Measurements from ENCODE around the gene ZNF385A.

ZNF385A gene

DNA sequence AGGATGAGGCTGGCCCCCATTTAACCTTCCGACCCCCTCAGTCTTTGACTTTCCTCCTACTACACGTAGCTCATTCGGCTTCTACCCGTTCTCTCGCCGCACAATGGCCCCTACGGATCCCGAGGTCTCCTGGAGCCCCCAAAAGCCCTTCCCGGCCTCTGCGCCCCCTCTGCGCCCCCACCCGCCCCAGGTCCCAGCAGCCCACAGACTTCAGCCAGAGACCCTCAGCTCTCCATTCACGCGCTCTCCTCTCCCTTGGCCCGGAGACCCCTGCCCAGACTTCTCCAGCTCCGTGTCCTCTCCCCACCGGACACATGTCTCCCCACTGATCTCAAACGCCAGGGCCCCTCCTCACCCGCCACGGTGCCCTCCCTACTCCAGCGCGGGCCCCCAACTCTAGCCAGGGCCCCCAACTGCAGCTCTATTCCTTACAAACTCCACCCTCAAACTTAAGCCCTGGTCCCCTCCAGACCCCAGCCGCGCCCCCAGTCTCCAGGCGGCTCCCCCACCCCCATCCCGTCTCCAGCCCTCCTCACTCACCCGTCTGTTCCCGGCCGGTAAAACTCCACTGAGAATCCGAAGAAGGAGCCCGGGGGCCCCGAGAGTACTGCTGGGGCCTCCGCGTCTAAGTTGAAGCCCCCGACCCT, 34.0 kb upstream of the ZNF385A start:
- Histone ChIP-seq H3K9me2 (replicated peaks; ENCODE audit: control insufficient read depth, low read length) (no peaks in the 10 kb centered on the region), H3K4me1 (ENCODE audit: control insufficient read depth, low read length) (peaks cover 3% of the 10 kb centered on the region), H3K4me3 (ENCODE audit: low read length) (no peak overlapping the region), H3K36me3 (ENCODE audit: control insufficient read depth, low read length) (no peaks in the 10 kb centered on the region), H3K27me3 (ENCODE audit: control insufficient read depth, low read length) (peaks cover 76% of the 10 kb centered on the region), H3K4me2 (ENCODE audit: low read length) (no peak overlapping the region), H4K20me1 (ENCODE audit: control insufficient read depth, insufficient read depth, low read depth, low read length) (no peaks in the 10 kb centered on the region), H3K27ac (ENCODE audit: low read depth, low read length) (no peak overlapping the region), H3K79me2 (ENCODE audit: control insufficient read depth, low read length) (no peaks in the 10 kb centered on the region), H3F3A (ENCODE audit: control insufficient read depth, insufficient read depth) (no peaks in the 10 kb centered on the region), H3K9me3 (ENCODE audit: control insufficient read depth, insufficient read depth, low read length) (no peaks in the 10 kb centered on the region)
- TF ChIP-seq, protein P1, sequence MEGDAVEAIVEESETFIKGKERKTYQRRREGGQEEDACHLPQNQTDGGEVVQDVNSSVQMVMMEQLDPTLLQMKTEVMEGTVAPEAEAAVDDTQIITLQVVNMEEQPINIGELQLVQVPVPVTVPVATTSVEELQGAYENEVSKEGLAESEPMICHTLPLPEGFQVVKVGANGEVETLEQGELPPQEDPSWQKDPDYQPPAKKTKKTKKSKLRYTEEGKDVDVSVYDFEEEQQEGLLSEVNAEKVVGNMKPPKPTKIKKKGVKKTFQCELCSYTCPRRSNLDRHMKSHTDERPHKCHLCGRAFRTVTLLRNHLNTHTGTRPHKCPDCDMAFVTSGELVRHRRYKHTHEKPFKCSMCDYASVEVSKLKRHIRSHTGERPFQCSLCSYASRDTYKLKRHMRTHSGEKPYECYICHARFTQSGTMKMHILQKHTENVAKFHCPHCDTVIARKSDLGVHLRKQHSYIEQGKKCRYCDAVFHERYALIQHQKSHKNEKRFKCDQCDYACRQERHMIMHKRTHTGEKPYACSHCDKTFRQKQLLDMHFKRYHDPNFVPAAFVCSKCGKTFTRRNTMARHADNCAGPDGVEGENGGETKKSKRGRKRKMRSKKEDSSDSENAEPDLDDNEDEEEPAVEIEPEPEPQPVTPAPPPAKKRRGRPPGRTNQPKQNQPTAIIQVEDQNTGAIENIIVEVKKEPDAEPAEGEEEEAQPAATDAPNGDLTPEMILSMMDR (IDR thresholded peaks at IDR 0.05; ENCODE audit: low read depth, low read length, poor library complexity, severe bottlenecking): no peak
- TF ChIP-seq EZH2phosphoT487 (IDR thresholded peaks at IDR 0.05; ENCODE audit: borderline replicate concordance, low read length): no peak

DNA sequence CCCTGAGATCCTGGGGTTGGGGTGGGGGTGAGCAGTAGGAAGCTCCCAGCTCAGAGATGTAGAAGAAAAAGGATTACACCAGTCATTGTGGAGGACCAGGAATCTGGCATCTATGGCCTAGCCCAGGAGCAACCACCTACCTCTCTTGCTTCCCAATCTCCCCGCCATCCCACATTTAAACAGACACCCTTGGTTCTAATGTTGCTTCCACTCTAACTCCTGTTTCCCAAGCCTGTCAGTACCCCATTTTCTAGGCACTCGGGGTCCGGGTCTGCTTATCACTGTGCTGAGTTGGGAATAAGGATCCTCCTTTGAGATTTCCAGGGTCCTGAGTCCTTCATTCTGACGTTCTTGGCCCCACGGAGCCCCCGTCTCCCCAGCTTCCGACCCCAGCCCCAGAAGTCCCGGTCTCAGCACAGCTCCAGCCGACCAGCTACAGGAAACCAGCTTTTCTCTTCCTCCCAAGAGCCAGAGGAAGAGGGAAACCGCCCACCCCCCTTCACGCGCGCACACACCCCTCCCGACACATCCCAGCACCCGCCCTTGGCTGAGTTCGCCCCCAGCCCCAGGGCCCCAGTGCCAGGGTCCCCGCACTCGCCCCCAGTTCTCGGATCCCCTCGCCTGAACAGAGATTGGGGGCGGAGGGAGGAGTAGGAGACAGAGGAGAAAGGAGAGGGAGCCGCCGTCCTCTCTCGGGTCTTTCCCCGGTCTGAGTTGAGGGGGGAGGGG, 33.3 kb upstream of the ZNF385A start:
- no peaks in the 10 kb centered on the region for H3K36me3 ChIP-seq (ENCODE audit: control insufficient read depth, low read length)
- no peaks in the 10 kb centered on the region for H3K9me2 ChIP-seq (replicated peaks; ENCODE audit: control insufficient read depth, low read length)
- no peak overlapping the region for H3K4me3 ChIP-seq (ENCODE audit: low read length)
- no peaks in the 10 kb centered on the region for H3K9me3 ChIP-seq (ENCODE audit: control insufficient read depth, insufficient read depth, low read length)
- H3K27me3 ChIP-seq (ENCODE audit: control insufficient read depth, low read length): peaks cover 69% of the 10 kb centered on the region
- H3K79me2 ChIP-seq (ENCODE audit: control insufficient read depth, low read length): no peaks in the 10 kb centered on the region
- peaks cover 10% of the 10 kb centered on the region for H3K4me1 ChIP-seq (ENCODE audit: control insufficient read depth, low read length)
- H3K27ac ChIP-seq (ENCODE audit: low read depth, low read length): no peak overlapping the region
- TF ChIP-seq, protein P1 (IDR thresholded peaks at IDR 0.05; ENCODE audit: low read depth, low read length, poor library complexity, severe bottlenecking): no peak
- no peak; the same call in 1 of the 2 replicates for TF ChIP-seq EZH2phosphoT487 (IDR thresholded peaks at IDR 0.05; ENCODE audit: borderline replicate concordance, low read length)
- H4K20me1 ChIP-seq (ENCODE audit: control insufficient read depth, insufficient read depth, low read depth, low read length): no peaks in the 10 kb centered on the region
- no peaks in the 10 kb centered on the region for H3F3A ChIP-seq (ENCODE audit: control insufficient read depth, insufficient read depth)
- H3K4me2 ChIP-seq (ENCODE audit: low read length): no peak overlapping the region

DNA sequence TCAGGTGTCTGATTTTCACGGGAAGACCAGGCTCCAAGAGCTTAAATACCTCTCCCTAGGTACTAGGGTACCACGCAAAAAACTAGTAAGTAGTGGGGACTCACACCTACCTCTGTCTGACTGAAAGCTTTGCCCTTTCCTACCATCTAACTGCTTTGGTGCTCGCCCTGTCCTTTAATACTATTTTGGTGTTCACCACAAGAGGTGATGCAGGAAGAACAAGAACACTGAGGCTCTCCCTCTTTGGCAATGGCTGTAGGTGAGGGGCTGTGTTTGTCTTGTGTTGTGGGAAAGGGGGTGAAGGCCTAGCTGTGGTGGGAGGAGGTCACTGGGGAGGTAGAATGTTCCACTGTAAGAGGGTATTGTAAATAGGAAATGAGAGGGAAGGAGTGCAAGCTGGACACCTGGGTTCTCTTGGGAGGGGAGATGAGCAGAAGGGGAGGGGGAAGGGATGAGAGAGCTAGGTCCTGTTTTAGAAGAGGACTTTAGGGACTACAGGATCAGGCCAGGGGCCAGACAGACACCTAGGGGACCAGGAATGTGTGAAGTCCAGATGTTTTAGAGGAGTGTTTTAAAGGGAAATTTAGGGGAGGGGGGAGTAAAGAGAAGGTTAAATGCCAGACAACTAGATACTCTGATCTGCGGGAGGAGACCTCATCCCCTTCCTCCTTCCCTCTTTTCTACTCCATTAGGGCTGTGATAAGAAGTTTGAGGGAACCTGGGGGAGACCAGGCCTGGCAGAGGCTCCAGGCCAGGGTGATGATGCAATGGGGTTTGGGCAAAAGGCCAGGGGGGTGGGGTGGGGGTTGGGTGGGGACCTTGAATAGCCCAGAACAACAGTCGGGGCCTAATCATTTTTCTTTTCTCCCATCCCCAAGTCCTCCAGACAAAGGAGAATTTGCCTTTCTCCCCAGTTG, 32.4 kb upstream of the ZNF385A start:
- no peaks in the 10 kb centered on the region for H3K36me3 ChIP-seq (ENCODE audit: control insufficient read depth, low read length)
- no peak overlapping the region for H3K4me3 ChIP-seq (ENCODE audit: low read length)
- H4K20me1 ChIP-seq (ENCODE audit: control insufficient read depth, insufficient read depth, low read depth, low read length): no peaks in the 10 kb centered on the region
- no peaks in the 10 kb centered on the region for H3K9me3 ChIP-seq (ENCODE audit: control insufficient read depth, insufficient read depth, low read length)
- H3K4me2 ChIP-seq (ENCODE audit: low read length): no peak overlapping the region
- H3F3A ChIP-seq (ENCODE audit: control insufficient read depth, insufficient read depth): no peaks in the 10 kb centered on the region
- no peak overlapping the region for H3K27ac ChIP-seq (ENCODE audit: low read depth, low read length)
- no peak for TF ChIP-seq EZH2phosphoT487 (IDR thresholded peaks at IDR 0.05; ENCODE audit: borderline replicate concordance, low read length)
- TF ChIP-seq, protein P1 (IDR thresholded peaks at IDR 0.05; ENCODE audit: low read depth, low read length, poor library complexity, severe bottlenecking): no peak
- no peaks in the 10 kb centered on the region for H3K9me2 ChIP-seq (replicated peaks; ENCODE audit: control insufficient read depth, low read length)
- H3K4me1 ChIP-seq (ENCODE audit: control insufficient read depth, low read length): peaks cover 15% of the 10 kb centered on the region
- H3K27me3 ChIP-seq (ENCODE audit: control insufficient read depth, low read length): peaks cover 60% of the 10 kb centered on the region
- H3K79me2 ChIP-seq (ENCODE audit: control insufficient read depth, low read length): no peaks in the 10 kb centered on the region

Data from DOHH2 (cell line).